GM19372 (cell line): Measurements from ENCODE around the gene TAGLN3.

Experiments
- ATAC-seq: cut with Tn5 transposase; IDR thresholded peaks from one replicate; pipeline ENCODE4 v1.9.1; 2021; ENCODE audit warnings: mild to moderate bottlenecking, low read depth, moderate library complexity; ENCODE audit not compliant: unreplicated experiment

The TAGLN3 gene

DNA sequence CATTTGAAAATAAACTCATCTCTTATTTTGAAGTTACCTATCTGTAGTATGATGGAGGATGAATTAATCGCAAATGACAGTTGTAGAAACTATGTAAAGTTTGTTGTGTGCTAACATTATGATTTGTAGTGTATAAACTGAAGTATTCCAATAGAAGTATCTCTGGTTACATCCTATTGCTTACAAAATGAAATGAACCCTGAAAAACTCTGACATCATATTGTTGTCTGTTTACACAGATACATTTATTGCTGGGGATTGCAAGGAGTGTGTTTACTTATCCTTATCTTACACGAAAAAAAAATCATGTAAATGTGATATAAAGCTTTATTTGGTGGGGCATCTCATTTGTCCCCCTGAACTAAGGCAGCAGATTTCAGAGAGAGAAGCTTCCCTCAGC lies 22.5 kb upstream of the TAGLN3 start:
- no peak for ATAC-seq

- ATAC-seq: peak; percentile 91
Observed at GRCh38 chr3:111978583-111979433, 19.9 kb upstream of the TAGLN3 start, which contains the start of gene ABHD10. TSS of gene ABHD10 (plus strand) at chr3:111979026. CDS start at chr3:111979062, 36 bp downstream.

DNA sequence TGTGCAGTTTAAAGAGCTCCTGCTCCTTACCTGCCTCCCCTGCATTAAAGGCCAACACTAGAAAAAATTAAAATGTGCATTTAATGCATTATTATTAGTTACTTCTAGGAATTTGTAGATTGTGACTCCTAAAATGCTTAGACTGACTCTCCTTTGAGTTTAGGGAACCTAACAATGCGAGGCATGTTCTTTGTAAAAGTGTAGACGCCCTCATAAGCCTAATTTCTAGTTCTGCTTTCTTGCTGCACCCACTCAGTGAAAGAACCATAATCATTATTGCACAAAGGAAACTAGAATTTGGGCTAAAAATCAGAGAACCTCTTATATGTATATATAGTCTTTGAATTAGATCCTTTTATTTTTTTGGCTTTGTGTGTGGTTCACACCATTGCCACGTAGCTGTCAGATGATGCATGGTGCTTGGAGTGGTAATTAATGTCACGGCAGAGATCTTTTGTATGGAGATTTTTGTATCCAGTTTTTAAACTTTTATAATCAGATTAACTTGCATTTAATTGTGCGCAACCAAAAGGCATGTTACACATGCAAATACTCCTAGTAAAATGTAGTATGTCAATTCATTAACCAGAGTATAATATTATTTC lies 19.2 kb upstream of the TAGLN3 start:
- ATAC-seq: peak; percentile 44

- ATAC-seq: no peak
Observed at GRCh38 chr3:111980716-111981456, 17.8 kb upstream of the TAGLN3 start.

DNA sequence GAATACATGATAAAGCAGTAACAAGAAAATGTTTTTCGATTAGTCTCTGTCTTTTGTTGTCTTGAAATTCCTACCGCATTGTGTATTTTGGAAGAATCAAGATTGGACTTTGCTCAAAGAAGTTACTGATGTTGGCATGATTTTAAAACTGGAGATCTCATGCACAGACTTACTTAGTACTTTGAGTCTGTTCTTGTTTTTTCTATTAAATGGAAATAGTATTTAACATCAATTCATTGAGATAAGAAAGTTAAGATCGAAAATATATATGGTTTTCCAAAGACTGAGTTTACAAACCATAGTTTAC lies 17.3 kb upstream of the TAGLN3 start:
- ATAC-seq: no peak

DNA sequence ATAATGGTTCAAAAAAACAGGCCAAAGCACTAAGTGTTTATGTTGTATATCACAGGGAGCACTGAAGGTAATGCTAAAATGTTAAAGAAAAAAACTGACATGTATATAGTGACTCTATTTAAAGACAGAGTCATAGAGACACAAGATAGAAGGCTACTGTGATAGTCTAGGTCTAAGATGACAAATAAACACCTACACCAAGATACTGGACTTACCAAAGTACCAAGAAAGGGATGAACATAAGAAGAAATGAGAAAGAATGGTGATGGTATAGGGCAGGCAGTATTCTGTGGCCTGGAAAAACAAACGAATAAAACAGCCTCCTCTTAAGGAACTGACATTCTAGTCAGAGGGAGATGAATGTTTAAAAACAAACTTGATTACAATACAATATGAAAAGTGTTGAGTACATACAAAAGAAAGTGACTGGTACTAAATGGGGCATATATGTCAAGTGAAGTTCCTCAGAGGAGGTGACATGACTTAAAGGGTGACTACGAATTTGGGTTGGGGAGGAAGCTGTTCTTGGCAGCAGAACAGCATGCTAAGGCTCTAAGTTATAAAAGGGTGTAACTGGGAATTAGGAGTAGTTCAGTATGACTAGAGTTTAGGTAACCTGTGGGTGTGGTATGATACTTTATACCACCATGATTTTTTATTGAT lies 14.0 kb upstream of the TAGLN3 start:
- ATAC-seq: no peak

DNA sequence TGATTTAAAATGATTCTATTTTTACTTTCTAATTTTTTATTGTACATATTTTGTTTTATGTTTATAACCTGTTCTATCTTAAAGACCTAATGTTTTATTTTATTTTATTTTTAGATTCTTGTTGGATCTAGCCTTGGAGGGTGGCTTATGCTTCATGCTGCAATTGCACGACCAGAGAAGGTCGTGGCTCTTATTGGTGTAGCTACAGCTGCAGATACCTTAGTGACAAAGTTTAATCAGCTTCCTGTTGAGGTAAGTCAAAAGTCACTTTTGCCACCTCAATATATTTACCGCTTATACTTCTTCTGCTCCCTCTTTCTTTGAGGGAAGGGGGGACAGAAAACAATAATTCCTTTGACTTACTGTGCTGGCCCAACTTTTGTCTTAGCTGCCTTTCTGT lies 11.9 kb upstream of the TAGLN3 start:
- no peak for ATAC-seq

DNA sequence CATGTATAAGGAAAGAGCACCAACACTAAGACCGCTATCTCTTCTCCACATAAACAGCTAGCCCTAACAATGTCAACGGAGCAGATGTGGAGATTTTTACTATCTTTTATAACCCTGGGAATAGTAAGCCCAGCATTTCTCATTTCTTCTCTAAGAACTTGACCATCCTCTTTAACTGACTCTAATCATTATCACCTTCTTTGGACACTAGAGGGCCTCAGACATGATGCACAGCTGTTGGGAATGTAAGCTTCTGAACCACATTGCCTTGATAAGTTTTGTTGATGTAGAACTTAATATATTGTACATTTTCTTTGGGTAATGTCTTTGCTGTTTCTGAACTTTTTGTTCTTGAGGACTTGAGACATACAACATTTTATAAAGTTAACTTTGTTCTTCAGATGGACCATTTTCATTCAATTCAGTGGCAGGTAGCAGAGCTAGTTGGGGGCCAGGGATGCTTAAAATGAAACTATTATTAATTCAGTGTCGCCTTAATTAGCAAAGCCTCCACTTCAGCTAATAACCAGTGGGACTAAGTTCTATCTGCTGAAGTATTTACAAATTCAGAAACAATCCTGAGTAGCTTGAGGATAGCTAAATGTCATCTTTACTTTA lies 9.6 kb upstream of the TAGLN3 start:
- peak; percentile 88 for ATAC-seq

GRCh38 chr3:111993038-111993437 lies 5.7 kb upstream of the TAGLN3 start:
- no peak for ATAC-seq

GRCh38 chr3:111999484-112000324 lies 982 bp downstream of the TAGLN3 start:
- ATAC-seq: no peak

- no peak for ATAC-seq
Observed at GRCh38 chr3:112000367-112000771, 1.6 kb downstream of the TAGLN3 start.

DNA sequence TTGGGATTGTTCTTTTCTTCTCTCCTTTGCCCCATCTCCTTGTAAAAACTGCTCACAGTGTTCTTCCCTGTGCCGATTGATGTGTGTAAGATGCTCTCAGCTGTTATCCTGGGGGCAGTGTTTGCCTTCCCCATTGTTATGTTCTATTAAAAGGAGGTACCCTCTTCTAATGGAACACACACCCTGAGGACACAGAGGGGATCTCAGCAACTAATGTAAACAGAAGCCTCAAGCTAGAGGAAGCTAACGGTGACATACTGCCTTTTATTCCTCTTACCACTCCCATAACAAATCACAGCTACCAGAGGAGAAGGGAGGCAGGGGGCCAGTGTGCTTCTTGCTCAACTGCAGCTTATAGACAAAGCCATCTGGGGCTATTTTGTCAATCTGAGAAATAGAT lies 2.2 kb downstream of the TAGLN3 start:
- no peak for ATAC-seq

GRCh38 chr3:112001526-112001925 lies 2.8 kb downstream of the TAGLN3 start:
- no peak for ATAC-seq

- ATAC-seq: no peak
Observed at GRCh38 chr3:112002096-112002971, 3.6 kb downstream of the TAGLN3 start.

DNA sequence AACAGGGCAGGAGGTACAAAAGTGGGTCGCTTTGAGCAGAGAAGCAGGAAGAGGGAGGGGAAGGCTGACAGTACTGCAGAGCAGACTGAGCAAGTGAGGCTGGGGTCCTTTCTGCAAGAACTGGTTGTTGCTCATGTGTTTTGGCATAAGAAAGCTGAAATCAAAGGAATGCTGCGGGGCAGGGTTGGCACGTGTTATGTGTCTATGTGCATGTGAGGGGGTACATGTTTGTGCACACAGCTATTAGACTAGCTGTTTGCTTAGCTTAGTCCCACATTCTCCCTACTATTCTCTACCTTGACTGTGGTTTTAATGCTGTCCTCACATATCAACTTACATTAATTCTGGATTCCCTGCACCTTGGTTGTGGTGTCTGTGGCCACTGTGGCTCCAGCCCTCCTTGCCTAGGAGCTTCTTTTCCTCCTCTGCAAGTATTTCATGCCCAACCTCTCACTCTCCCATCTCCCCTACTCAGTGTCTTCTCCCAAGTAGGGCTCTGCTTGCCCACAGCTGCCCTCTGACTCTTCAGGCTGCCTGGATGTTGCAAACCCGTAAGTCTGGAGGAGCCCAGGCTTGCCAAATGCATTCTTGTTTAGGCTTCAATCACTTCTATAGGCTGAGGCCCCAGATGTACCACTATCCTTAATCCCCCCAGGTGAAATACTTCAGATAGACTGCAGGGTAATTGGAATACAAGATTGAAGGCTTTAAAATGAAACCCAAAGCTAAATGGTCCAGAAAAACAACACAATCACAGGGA lies 4.8 kb downstream of the TAGLN3 start:
- ATAC-seq: no peak

DNA sequence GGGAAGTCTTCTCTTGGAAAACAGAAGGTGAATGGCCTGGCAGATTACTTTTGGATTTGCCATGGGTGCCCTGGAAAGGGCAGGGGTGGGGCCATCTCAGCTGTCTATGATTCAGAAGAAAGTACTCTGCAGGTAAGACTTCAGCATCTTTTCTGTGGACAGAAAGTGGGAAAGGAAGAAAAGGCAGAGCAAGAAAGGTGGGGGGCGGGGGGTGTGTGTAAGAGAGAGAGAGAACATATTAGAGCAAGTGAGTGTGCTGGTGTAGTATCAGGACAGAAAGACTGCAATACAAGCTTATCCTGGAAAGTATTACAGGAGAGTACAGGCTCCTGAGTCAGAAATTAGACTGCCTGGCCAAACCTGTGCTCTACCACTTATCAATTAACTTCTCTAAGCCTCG lies 5.5 kb downstream of the TAGLN3 start:
- no peak for ATAC-seq

DNA sequence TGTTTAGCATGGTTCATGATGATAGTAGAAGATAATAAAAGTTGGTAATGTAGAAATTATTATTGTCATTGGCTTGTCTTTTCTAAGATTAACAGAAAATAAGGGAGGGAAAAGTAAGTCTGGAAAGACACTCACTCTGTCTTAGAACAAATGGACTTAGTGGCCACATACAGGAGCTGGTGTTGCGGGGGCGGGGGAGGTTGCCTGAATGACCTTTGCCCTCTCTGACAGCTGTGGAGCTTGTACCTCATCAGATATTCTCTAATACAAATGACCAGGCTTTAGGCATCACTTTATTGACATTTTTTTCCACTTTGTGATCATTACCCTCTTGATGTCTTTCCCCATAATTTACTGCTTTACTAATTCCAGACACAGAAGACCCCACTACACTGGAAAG lies 5.9 kb downstream of the TAGLN3 start:
- ATAC-seq: no peak

DNA sequence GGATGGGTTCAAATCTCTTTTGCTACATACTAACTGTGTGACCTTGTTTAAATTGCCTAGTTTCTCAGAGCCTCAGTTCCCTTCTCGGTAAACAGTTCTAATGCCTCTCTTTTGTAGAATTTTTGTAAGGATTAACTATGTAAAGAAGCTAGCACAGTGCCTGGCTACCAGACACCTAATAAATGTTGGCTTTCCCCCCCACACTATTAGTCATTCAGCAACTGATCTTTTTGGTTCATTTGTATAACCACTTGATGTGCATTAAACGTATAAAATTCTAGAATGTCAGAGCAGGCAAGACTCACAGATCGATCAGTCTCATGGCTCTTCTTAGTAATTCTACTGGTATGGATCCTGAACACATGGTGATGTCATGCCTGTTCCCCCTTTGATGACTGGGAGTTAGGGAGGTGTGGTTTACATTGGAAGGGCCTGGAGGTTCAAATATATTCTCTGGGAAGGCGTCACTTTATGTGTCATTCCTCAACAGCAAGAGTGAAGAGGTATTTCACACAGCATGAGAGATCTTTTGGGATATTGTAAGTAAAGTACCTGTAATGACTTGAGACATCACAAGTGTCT lies 6.5 kb downstream of the TAGLN3 start:
- no peak for ATAC-seq
